HG02981 (cell line): ENCODE results near the gene SLC16A5.

ENCODE experiments used
- ATAC-seq: cut with Tn5 transposase; IDR thresholded peaks from one replicate; pipeline ENCODE4 v1.9.1; 2021; ENCODE audit warnings: mild to moderate bottlenecking, moderate library complexity; ENCODE audit not compliant: unreplicated experiment

The SLC16A5 gene

GRCh38 chr17:75155191-75155601 is 67.4 kb downstream of the SLC16A5 start:
- ATAC-seq: no peak
